ENCODE results near the gene UGT2A2.

UGT2A2 gene

DNA sequence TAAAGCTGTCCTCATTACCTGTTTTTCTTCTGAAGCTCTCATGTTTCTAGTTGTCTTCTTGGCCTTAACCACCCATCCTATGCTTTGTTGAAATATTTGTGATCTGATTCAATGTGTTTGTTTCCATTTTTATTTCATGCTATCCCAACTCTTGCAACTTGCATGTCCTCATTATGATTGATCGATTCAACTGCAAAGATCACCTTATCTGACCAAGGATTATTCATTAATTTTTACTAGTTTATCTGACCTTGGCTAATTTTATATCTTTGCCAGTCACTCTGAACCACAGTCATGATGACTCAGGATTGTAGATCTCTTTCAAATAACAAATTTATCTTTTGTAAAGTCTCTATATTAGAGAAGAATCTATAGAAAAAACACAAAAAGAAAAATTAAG, 70.7 kb downstream of the UGT2A2 start:
- DNase-seq = no peak

DNA sequence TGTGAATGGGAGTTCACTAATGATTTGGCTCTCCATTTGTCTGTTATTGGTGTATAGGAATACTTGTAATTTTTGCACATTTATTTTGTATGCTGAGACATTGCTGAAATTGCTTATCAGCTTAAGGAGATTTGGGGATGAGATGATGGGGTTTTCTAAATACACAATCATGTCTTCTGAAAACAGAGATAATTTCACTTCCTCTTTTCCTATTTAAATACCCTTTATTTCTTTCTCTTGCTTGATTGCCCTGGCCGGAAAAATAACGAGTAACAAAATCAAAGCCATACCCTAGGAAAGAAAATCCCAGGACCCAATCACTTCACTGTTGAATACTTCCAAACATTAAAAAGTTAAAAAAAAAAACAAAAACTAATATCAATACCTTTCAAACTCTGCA, 76.0 kb downstream of the UGT2A2 start:
- DNase-seq = no peak

DNA sequence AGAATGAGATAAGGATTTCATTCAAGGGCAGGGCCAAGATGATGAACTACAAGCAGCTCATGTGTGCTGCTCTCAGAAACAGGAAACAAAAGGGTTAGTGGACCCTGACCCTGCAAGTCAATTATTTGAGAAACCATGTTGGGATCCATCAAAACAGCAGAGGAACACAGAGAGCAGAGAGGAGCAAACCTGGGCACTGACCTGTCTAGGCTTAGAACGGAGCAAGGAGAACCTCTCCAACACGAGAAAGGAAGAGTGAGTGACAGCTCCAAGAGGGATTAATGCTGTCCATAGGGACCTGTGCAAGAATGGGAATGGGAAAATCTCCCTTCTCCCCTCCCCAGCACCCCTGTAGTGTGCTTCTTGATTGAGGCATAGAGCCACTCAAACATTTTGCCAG, 89.8 kb downstream of the UGT2A2 start:
- no peak for DNase-seq

DNA sequence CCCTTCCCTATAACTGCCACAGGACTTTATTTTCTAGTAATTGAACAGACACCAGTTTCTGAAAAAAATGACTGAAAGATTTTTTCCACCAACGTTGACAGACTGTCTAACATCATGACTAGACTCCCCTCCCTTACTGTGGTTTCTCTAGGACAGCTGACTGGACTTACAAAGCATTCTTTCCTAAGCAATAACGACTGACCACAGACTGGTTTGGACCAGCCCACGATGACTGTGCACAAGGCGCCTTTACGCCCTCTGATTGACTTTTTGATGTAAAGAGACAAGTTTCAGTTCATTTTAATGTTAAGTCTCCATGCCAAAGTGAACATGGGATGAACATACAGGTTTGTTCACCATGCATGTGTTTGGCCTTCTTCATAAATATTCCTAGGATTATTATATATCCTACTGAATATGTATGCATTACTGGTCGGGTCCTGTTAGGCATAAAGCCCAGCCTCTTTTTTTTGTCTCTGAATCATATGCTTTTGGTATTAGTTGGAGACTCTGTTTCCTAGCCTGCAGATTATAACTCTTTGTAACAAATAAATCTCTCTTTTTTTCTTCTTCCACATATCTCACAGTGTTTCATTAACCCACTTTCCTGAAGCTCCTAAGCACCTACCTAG, 93.2 kb downstream of the UGT2A2 start:
- DNase-seq = no peak
